Measurements from ENCODE around the gene IFI27L1.

IFI27L1 gene

DNA sequence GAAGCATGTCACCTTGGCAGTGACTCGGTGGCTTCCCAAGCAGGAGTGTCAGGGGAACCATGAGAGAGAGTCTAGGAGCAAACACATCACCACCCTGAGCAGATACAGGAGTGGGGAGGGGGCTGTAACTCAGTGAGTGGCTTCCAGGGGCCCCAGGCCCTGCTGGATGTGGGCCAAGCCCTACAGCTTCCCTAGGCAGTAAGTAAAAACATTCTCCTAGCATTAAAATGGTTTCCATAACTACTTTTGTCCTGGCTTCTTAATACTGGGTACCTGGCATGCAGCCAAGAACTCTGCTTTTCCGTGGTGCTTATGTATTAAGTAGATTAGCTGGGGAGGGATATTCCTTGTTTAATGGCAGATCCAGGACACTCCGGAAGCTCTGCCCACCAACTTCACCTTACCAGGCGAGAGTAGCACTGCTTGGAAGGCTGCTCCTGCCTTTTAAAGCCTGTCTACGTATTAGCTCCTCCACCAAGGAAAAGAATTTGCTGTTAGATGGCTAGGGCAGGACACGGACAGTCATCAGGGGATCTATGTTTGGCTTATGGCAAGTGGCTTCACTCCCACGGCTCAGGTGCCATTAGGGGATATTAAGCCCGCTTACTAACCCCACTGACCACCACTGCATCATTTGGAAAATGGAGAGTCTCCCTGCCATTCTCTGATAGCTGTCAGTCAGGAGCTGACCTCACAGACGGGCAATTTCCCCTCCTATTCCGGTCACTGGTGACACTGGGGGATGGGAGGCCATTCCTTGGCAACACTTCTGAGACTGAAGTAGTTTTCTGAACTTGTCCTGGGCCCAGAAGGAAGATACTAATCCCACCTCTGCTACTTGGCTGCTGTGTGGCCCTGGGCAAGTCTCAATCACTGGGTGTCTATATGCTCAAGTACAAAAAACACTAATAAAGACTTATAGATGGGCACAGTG is 32.2 kb upstream of the IFI27L1 start:
- TF ChIP-seq, protein P1, sequence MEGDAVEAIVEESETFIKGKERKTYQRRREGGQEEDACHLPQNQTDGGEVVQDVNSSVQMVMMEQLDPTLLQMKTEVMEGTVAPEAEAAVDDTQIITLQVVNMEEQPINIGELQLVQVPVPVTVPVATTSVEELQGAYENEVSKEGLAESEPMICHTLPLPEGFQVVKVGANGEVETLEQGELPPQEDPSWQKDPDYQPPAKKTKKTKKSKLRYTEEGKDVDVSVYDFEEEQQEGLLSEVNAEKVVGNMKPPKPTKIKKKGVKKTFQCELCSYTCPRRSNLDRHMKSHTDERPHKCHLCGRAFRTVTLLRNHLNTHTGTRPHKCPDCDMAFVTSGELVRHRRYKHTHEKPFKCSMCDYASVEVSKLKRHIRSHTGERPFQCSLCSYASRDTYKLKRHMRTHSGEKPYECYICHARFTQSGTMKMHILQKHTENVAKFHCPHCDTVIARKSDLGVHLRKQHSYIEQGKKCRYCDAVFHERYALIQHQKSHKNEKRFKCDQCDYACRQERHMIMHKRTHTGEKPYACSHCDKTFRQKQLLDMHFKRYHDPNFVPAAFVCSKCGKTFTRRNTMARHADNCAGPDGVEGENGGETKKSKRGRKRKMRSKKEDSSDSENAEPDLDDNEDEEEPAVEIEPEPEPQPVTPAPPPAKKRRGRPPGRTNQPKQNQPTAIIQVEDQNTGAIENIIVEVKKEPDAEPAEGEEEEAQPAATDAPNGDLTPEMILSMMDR (IDR thresholded peaks at IDR 0.05; ENCODE audit: low read length, missing control alignments) = no peak
- no peak overlapping the region for H3K4me3 ChIP-seq (replicated peaks; ENCODE audit: low read depth, low read length)
- no peak for DNase-seq (ENCODE audit: low read depth)

DNA sequence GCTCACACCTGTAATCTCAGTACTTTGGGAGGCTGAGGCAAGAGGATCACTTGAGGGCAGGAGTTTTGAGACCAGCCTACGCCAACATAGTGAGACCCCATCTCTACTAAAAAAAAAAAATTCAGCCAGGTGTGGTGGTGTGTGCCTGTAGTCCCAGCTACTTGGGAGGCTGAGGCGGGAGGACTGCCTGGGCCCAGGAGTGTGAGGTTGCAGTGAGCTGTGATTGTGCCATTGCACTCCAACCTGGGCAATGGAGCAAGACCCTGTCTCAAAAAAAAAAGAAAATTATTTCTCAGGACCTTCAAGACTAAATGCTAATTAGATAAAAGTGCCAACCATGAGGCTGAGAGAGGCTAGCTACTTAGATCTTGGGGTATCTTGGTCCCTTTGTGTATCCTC is 31.5 kb upstream of the IFI27L1 start:
- no peak overlapping the region for H3K4me3 ChIP-seq (replicated peaks; ENCODE audit: low read depth, low read length)
- TF ChIP-seq, protein P1 (IDR thresholded peaks at IDR 0.05; ENCODE audit: low read length, missing control alignments) = no peak
- DNase-seq (ENCODE audit: low read depth) = no peak

DNA sequence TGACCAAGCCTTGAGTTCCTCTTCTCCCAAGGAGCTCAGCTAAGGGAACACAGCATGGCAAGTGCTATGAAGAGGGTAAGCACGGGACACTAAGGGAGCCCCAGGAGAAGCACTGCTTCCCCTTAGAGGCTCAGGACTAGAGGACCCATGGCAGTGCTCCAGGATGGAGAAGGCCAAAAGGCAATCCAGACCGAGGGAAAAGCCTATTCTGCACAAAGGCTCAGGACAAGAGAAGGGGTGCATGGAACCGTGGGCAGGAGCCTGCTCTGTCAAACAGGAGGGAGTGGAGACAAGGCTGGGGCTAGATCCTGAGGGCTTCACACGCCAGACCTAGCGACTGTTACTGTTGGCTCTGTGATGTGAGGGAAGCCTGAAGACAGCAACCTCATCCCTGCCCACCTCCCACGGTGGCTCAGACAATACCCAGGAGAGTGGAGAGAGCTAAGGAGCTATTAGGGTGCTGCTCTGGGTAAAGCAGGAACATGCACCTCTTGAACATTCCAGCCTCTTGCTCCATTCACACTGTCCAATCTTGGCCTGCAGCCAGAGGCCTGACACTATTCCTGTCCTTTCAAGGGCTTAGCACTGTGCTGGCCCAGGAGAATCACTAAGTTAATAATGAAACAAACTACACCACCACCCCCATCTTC is 30.8 kb upstream of the IFI27L1 start:
- no peak for DNase-seq (ENCODE audit: low read depth)
- TF ChIP-seq, protein P1 (IDR thresholded peaks at IDR 0.05; ENCODE audit: low read length, missing control alignments) = no peak
- H3K4me3 ChIP-seq (replicated peaks; ENCODE audit: low read depth, low read length) = no peak overlapping the region

DNA sequence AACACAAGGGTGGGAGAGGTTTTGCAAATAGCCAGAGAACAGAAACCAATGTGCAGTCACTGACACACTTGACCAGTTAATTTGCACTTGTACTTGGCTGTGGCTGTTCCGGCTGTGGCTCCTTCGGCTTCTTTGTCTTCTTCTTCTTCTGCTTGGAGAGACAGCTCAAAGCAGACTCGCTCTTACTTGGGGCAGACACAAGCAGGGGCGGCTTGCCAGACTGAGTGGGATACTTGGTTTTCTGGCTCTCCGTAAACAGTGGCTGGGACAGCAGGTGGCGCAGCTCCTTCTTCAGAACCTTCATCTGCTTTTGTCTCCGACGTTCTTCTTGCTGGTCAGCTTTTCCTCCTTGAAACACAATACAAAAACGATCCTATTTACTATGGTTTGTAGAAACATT is 30.0 kb upstream of the IFI27L1 start:
- TF ChIP-seq, protein P1 (IDR thresholded peaks at IDR 0.05; ENCODE audit: low read length, missing control alignments) = peak; percentile 64
- peak; percentile 66 for DNase-seq (ENCODE audit: low read depth)
- H3K4me3 ChIP-seq (replicated peaks; ENCODE audit: low read depth, low read length) = no peak overlapping the region

DNA sequence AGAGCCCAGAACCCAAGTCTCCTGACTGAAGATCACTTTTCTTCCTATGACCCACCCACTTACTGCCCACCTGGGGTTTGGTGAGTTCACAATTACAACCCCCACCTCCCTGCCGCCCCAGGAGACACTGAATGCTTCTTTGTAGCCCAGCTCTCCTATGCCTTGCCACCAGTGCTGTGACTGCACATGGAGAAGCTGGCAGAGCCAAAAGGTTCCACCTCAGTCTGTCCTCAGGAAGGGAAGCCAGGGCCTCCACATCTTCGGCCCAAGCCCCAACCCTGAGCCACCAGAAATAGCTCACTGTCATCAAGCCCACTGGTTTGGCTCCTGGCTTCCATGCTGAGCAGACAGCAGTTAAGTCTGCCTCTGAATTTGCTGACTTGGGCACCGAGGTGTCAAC is 29.3 kb upstream of the IFI27L1 start:
- H3K4me3 ChIP-seq (replicated peaks; ENCODE audit: low read depth, low read length) = no peak overlapping the region
- DNase-seq (ENCODE audit: low read depth) = no peak
- TF ChIP-seq, protein P1 (IDR thresholded peaks at IDR 0.05; ENCODE audit: low read length, missing control alignments) = no peak

DNA sequence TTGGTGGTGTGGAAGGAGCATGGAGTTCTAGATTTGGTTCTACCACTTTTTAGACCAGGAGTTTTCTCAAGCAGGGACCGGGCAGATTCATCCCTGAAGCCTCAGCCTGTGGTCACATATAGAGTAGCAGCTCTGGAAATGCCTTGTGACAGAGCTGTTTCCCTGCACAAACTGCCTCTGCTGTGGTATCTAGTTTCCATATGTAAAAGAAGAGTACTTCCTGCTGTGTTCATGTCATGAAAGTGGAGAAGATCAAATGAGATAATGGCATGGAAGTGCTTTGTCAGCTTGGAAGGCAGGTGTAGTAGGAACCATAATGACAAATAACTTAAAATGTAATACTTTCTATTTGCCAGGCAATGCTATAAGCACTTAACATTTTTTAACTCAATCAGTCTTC is 28.9 kb upstream of the IFI27L1 start:
- TF ChIP-seq, protein P1 (IDR thresholded peaks at IDR 0.05; ENCODE audit: low read length, missing control alignments) = no peak
- no peak for DNase-seq (ENCODE audit: low read depth)
- no peak overlapping the region for H3K4me3 ChIP-seq (replicated peaks; ENCODE audit: low read depth, low read length)

All from fibroblast of pulmonary artery (primary cell).